GM12864 (cell line): ENCODE results near the gene NUP50.
"Not testable (repeated sequence)": the region's sequence is repeated elsewhere in the genome, so short reads cannot be mapped to it uniquely, and the experiment has no call there.

ENCODE experiments used
- DNase-seq: peaks from one replicate; pipeline ENCODE4 v3.0.0-alpha.2; 2011; ENCODE audit warnings: low read depth
- H3K4me3 ChIP-seq: 2 replicates; pipeline ENCODE4 v1.5.1; 2011; ENCODE audit warnings: mild to moderate bottlenecking, low read depth, low read length, control low read depth
- TF ChIP-seq, protein P1 (sequence below): IDR thresholded peaks from 2 replicates; pipeline ENCODE4 v1.5.1; 2011; ENCODE audit warnings: low read depth, mild to moderate bottlenecking, moderate library complexity, low read length, control low read depth, inconsistent platforms; ENCODE audit errors: missing control alignments

Gene NUP50

DNA sequence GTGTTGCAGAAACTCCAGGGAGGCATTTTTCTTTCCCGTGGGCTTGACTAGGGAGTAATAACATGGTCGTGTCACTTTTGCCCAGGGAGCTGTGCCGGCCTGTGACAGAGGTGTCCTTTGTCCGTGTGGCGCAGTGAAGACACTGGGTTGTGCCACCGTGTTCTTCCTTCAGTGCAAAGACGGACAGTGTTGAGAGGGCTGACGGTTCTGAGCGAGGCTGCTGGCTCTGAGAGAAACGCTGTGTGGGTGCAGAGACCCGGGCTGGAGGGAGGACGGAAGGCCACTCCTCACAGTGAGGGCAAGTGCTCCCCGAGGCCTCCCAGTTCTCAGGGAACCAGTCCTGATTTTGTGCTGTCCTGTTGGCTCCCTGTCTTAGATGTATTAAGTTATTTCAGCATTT, 20.2 kb downstream of the NUP50 start:
- H3K4me3 ChIP-seq, result no peak overlapping the region
- TF ChIP-seq, protein P1, sequence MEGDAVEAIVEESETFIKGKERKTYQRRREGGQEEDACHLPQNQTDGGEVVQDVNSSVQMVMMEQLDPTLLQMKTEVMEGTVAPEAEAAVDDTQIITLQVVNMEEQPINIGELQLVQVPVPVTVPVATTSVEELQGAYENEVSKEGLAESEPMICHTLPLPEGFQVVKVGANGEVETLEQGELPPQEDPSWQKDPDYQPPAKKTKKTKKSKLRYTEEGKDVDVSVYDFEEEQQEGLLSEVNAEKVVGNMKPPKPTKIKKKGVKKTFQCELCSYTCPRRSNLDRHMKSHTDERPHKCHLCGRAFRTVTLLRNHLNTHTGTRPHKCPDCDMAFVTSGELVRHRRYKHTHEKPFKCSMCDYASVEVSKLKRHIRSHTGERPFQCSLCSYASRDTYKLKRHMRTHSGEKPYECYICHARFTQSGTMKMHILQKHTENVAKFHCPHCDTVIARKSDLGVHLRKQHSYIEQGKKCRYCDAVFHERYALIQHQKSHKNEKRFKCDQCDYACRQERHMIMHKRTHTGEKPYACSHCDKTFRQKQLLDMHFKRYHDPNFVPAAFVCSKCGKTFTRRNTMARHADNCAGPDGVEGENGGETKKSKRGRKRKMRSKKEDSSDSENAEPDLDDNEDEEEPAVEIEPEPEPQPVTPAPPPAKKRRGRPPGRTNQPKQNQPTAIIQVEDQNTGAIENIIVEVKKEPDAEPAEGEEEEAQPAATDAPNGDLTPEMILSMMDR, result no peak

DNA sequence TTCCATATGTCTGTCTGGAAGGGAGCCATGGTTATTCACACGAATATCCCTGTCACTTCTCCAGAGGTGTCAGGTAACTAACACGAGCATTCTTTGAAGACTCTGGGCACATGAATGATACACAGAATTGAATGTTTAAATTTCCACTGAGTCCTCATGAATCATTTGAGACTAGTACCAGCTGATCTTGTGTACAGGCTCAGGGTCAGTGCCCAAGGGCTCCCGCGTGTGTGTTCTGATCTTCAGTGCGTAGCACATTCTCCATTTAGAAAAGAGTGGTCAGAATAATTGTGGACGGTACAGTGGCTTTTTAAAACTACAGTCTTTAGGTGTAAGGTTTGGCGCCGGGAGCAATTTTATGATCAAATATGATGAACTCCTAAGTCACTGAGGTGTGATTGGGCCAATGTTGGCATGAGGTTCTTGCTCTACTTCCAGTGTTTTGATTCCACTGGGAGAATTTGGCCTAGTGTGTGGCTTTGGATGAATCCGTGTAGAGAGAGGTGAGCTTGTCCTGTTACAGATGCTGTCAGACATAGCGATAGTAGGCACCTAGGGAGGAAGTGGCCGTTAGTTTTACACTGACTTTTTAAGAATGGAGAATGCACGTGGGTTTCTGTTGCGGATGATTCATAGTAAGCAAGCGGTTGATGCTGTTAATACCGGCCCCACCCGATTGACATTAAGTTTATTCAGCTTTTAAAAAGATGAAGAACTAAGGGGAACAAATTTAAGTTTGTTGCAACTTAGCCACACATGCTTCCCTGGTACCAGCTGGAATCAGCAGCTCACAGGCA, 22.2 kb downstream of the NUP50 start:
- DNase-seq, result no peak
- TF ChIP-seq, protein P1, result no peak

More for the DNA sequence above, 20.2 kb downstream of the NUP50 start:
- no peak for DNase-seq

DNA sequence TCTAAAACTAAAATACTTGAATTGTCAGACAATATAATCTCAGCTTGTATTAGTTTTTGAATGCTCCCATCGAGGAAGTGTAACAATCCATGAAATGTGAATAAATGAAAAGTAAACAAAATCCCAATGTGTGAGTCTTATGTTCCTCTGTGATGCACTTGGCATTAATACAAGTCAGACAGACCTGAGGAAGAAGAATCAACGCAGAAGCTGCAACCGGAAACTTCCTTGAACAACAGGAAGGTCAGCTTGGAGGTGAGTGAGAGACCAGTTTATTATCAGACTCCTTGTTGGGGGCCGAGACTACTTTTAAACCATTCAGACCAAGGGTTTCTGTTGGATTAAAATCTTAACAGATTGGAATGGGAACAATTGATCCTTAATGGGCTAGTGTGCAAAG, 24.2 kb downstream of the NUP50 start:
- TF ChIP-seq, protein P1, result no peak
- H3K4me3 ChIP-seq, result no peak overlapping the region
- no peak for DNase-seq

More for the DNA sequence above, 22.2 kb downstream of the NUP50 start:
- no peak overlapping the region for H3K4me3 ChIP-seq

GRCh38 chr22:45188779-45189178, 25.1 kb downstream of the NUP50 start:
- no peak overlapping the region for H3K4me3 ChIP-seq

GRCh38 chr22:45190202-45190872, 26.6 kb downstream of the NUP50 start:
- TF ChIP-seq, protein P1, result no peak
- DNase-seq, result no peak

More at GRCh38 chr22:45188779-45189178, 25.1 kb downstream of the NUP50 start:
- TF ChIP-seq, protein P1, result no peak
- no peak for DNase-seq

GRCh38 chr22:45191746-45192145, 28.0 kb downstream of the NUP50 start:
- H3K4me3 ChIP-seq, DNase-seq: not testable (repeated sequence)

More at GRCh38 chr22:45190202-45190872, 26.6 kb downstream of the NUP50 start:
- H3K4me3 ChIP-seq, result no peak overlapping the region

DNA sequence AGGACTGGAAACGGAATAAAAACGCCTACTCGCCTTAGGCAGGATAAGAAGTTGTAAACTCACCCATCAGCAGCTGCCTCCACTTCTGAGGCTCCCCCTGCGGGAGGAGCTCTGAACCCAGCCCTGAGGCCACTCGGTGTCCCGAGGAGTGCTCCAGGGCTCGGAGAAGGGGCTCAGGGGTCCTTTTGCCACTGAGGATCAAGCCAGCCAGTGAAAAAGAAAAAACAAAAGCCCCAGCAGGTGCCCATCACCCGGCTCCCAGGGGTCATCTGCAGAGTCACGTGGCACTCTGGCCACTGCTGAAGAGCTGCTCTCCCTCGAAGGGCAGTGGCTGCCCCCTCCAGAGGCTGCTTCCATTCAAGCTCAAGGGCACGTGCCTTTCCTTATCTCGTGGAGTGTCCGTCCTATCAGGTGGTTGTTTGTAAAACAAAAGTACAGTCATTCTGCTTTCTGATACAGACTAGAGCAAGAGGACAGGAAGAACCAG, 29.0 kb downstream of the NUP50 start:
- TF ChIP-seq, protein P1, result no peak
- H3K4me3 ChIP-seq, result no peak overlapping the region
- DNase-seq, result no peak
